GM10248 (cell line): Measurements from ENCODE around the gene PCDH9.
"Not testable (repeated sequence)": the region's sequence is repeated elsewhere in the genome, so short reads cannot be mapped to it uniquely, and the experiment has no call there.

ENCODE experiments used
- CTCF ChIA-PET: fragments of 300-600 bp; sonication (Branson Sonifier 250); formaldehyde crosslinking; extraction: SDS; loops from one replicate; lab custom pipeline; 2021; ENCODE audit warnings: antibody characterized with exemption; lab: Yijun Ruan, JAX
- POLR2A ChIA-PET: fragments of 350-650 bp; sonication (Branson Sonifier 250); formaldehyde crosslinking; extraction: SDS; loops from one replicate; lab custom pipeline; 2020; ENCODE audit warnings: antibody characterized with exemption; lab: Yijun Ruan, JAX
- DNase-seq: peaks from one replicate; pipeline ENCODE4 v3.0.0; 2012; ENCODE audit errors: extremely low spot score
- TF ChIP-seq, protein P1 (sequence below): IDR thresholded peaks from 2 replicates; pipeline ENCODE4 v1.5.1; 2012; ENCODE audit warnings: mild to moderate bottlenecking, low read depth; ENCODE audit errors: extremely low read depth, missing control alignments, control extremely low read depth

Gene PCDH9

DNA sequence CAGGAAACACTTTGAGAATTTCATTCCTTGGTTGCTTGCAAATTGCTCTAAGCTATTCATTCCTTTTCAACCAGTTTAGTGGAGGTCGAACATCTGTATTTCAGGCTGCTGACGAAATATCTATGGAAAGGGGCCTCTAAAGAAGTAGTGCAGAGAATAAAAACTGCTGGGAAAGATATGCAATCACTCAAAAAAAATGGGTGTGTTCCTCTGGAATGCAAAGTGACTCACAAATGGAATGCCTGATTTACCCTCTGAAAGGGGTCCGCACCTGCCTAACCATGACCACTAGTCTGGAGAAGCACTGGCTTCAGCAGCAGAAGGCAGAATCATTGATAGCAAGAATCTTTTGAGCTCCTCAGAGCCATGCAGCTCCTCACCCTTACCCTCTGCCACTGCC is 129.4 kb downstream of the PCDH9 start:
- TF ChIP-seq, protein P1, sequence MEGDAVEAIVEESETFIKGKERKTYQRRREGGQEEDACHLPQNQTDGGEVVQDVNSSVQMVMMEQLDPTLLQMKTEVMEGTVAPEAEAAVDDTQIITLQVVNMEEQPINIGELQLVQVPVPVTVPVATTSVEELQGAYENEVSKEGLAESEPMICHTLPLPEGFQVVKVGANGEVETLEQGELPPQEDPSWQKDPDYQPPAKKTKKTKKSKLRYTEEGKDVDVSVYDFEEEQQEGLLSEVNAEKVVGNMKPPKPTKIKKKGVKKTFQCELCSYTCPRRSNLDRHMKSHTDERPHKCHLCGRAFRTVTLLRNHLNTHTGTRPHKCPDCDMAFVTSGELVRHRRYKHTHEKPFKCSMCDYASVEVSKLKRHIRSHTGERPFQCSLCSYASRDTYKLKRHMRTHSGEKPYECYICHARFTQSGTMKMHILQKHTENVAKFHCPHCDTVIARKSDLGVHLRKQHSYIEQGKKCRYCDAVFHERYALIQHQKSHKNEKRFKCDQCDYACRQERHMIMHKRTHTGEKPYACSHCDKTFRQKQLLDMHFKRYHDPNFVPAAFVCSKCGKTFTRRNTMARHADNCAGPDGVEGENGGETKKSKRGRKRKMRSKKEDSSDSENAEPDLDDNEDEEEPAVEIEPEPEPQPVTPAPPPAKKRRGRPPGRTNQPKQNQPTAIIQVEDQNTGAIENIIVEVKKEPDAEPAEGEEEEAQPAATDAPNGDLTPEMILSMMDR, result no peak
- no peak for DNase-seq
- CTCF ChIA-PET, result interaction anchor here (1.1 kb wide), 1 partner anchor 9 kb away, joined by 3 read pairs; no protein-coding TSS in a partner anchor
- POLR2A ChIA-PET, result no interaction called here

DNA sequence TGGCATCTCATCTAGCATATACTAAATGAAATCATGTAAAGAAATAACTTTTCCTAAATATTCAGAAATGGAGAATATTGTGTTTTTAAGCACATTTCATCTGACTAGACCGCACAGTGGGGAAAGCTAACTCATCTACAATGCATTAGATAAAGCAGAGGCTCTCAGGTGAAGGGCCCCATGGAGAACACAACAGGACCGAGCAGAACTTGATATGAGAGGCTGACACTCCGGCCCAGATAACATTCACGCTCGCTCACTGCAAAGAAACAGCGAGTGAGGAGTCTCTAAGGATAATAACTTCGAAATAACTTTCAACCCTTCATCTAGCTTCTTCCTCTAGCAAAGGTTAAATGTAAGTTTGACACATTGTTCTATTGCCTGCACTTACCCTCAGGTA is 130.6 kb downstream of the PCDH9 start:
- CTCF ChIA-PET, result no interaction called here
- DNase-seq, result no peak
- POLR2A ChIA-PET, result no interaction called here
- TF ChIP-seq, protein P1, result no peak

DNA sequence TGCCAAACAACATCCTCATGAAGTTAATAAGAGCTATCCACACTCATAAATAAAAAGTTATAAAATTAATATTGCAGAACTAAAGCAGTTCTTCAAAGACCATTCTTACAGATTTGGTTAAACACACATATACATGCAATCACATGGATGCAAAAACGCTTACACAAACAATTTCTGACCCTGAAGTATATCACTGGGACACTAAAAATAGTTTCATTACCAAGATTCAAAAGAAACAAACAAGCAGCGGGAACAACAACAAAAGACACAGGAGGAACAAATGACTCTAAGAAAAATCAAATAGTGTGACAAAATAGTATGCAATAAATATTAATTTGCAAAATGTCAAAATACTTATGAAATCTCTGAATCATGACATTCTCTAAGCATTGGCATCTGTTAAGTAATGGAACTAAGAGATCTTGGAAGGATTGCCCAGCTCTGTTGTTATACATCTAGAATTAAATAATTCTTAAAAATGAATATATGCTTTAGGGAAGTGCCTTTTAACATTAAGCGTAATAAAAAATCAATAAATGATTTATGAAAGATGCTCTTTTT is 132.2 kb downstream of the PCDH9 start:
- CTCF ChIA-PET, result interaction anchor here (1.1 to 1.4 kb wide), 2 partner anchors 10 kb away, joined by 3 read pairs; no protein-coding TSS in a partner anchor
- TF ChIP-seq, protein P1, result no peak

DNA sequence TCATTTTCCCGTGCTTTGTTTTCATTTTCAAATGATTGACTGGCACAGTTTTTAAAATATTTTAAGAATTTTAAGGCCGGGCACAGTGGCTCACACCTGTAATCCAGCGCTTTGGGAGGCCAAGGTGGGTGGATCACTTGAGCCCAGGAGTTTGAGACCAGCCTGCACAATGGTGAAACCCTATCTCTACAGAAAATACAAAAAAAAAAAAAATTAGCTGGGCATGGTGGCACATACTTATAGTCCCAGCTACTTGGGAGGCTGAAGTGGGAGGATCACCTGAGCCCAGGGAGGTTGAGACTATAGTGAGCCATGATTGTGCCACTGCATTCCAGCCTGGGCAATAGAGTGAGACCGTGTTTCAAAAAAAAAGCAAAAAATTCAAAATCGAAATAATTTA is 133.2 kb downstream of the PCDH9 start:
- POLR2A ChIA-PET, DNase-seq: not testable (repeated sequence)
- CTCF ChIA-PET, result interaction anchor here (1.1 to 1.4 kb wide), 2 partner anchors 9 to 11 kb away, joined by 3 read pairs; no protein-coding TSS in a partner anchor

More for the DNA sequence above, 132.2 kb downstream of the PCDH9 start:
- POLR2A ChIA-PET, result no interaction called here
- DNase-seq, result no peak

DNA sequence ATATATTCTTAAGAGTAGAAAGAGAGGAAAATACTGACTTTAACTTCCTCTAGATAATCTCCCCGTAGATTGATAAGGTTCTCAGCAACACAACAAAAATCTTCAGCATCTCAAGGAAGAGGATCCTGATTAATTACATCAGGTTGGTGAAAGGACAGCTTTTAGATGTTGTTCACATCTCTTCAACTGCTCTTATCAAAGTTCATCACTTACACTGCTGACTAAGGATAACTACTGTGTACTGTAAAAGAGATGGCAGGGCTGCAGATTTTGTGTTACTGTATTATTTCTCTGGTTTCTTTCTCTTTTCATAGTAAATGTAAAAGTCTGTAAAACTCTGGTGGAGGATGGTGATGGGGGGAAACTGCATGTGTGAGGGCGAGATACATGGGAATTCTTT is 133.7 kb downstream of the PCDH9 start:
- CTCF ChIA-PET, result no interaction called here
- no peak for DNase-seq
- POLR2A ChIA-PET, result no interaction called here
- TF ChIP-seq, protein P1, result no peak

DNA sequence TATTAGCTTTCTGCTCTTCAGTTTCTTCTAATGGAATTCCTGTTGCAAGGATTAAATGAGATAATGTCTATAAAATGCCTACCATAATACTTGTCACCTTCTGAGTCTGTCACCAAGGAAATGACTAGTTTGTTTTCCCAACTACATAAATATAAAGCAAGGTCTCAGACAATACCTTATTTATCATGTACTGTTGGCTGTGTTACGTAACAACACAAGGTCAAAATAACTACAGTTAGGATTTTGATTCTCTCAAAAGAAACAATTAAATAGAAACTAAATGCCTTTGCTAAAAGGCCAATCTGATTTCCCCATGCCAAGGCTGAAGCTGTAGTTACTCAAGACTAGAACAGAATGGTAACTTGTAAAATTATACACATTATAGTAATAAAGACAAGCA is 134.5 kb downstream of the PCDH9 start:
- no peak for DNase-seq
- ChIA-PET CTCF (no interaction called here), POLR2A (no interaction called here)
- TF ChIP-seq, protein P1, result no peak

DNA sequence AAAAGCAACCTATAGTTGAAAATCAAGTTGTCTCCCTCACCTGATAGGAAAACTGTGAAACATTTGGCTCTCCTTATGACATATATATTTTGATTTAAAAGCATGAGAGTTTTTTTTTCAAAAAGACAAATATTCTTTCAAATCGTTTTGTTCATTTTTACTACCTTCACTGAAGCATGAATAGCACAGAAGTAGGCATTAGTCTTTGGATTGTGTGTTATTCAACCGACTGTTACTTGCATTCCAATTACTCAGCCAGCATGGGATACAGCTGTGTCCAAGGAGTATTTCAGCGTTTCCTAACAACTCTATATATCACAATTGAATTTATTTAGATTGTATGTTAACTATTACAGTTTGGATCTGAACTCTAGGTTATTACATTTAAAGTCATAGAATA is 135.2 kb downstream of the PCDH9 start:
- CTCF ChIA-PET, result no interaction called here
- no peak for DNase-seq
- POLR2A ChIA-PET, result no interaction called here
- TF ChIP-seq, protein P1, result no peak
